HG03378 (cell line): ENCODE results near the gene CDH2.

Source experiments
- ATAC-seq: cut with Tn5 transposase; IDR thresholded peaks from one replicate; pipeline ENCODE4 v1.9.1; 2021; ENCODE audit warnings: mild to moderate bottlenecking, moderate library complexity; ENCODE audit not compliant: unreplicated experiment

The CDH2 gene

GRCh38 chr18:28091197-28091596, 85.7 kb downstream of the CDH2 start:
- ATAC-seq = no peak

- no peak for ATAC-seq
Measured at GRCh38 chr18:28088477-28088876, 88.5 kb downstream of the CDH2 start.

- no peak for ATAC-seq
Measured at GRCh38 chr18:28086670-28087552, 90.0 kb downstream of the CDH2 start.

- no peak for ATAC-seq
Measured at GRCh38 chr18:28081516-28081915, 95.4 kb downstream of the CDH2 start.

GRCh38 chr18:28080876-28081300, 96.0 kb downstream of the CDH2 start:
- ATAC-seq = no peak

GRCh38 chr18:28079883-28080282, 97.0 kb downstream of the CDH2 start:
- no peak for ATAC-seq

GRCh38 chr18:28078849-28079248, 98.1 kb downstream of the CDH2 start:
- no peak for ATAC-seq

- ATAC-seq = no peak
Measured at GRCh38 chr18:28078298-28078697, 98.6 kb downstream of the CDH2 start.

- ATAC-seq = no peak
Measured at GRCh38 chr18:28075501-28075900, 101.4 kb downstream of the CDH2 start.

- no peak for ATAC-seq
Measured at GRCh38 chr18:28074076-28074475, 102.9 kb downstream of the CDH2 start.

GRCh38 chr18:28073658-28074057, 103.3 kb downstream of the CDH2 start:
- ATAC-seq = no peak

GRCh38 chr18:28071199-28071598, 105.7 kb downstream of the CDH2 start:
- ATAC-seq = no peak

GRCh38 chr18:28068207-28068606, 108.7 kb downstream of the CDH2 start:
- no peak for ATAC-seq

GRCh38 chr18:28067346-28067745, 109.6 kb downstream of the CDH2 start:
- ATAC-seq = no peak

GRCh38 chr18:28065793-28066186, 111.1 kb downstream of the CDH2 start:
- ATAC-seq = no peak

GRCh38 chr18:28065031-28065792, 111.7 kb downstream of the CDH2 start:
- ATAC-seq = no peak

- ATAC-seq = no peak
Measured at GRCh38 chr18:28063926-28064325, 113.0 kb downstream of the CDH2 start.

GRCh38 chr18:28063271-28063761, 113.6 kb downstream of the CDH2 start:
- no peak for ATAC-seq

GRCh38 chr18:28062443-28062842, 114.5 kb downstream of the CDH2 start:
- no peak for ATAC-seq

GRCh38 chr18:28059861-28060260, 117.1 kb downstream of the CDH2 start:
- no peak for ATAC-seq

GRCh38 chr18:28050545-28050944, 126.4 kb downstream of the CDH2 start:
- no peak for ATAC-seq

GRCh38 chr18:28048612-28049011, 128.3 kb downstream of the CDH2 start:
- ATAC-seq = no peak
